Measurements from ENCODE around the gene ATG16L2. TPM values are rescaled to one million over a fixed set of nuclear protein-coding genes. Genes with fewer than 3 reads are reported as not detected.
A peak's percentile ranks its signal among the peaks of the same experiment; 100 is the strongest.

The ATG16L2 gene
- total RNA-seq, 1 donor from 2014 or later: 74.1 TPM

DNA sequence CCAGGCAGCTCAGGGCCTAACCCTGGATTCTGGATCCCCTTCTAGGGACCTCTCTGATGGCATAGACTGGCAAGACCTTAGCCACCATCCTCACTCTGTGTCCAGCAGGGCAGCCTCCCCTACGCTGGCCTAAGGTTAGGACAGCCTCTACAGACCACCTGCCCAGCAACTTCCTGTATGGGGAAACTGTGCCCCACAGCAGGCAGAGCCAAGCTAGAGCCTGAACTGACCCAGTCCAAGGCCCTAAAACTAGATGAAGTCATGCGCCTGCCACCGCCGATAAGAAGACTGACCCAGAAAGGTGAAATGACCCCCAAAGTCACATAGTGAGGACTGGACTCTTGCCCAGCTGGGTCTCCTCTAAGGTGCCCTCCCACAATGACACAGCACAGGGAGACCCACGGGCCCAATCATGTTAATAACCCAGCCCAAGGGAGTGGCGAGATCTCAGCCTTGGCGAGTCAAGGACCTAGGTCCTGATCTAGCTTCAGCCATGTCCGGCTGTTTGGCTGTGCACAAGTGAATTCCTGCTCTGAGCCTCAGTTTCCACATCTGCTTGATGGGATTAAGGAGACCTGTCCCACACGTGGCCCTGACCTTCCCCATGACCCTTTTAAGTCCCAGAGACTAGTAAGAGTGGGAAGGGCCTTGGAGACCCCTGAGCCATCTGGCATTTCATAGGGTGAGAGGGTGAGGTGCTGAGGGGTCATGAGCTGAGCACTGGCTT lies 37.9 kb upstream of the ATG16L2 start:
- peaks cover 5% of the 10 kb centered on the region for H3K27me3 Mint-ChIP-seq
- intact Hi-C loops (cut with micrococcal nuclease): no loop called here
- H3K4me3 Mint-ChIP-seq: no peak overlapping the region
- peaks cover 16% of the 10 kb centered on the region for H3K4me1 Mint-ChIP-seq
- no peak for DNase-seq
- H3K9me3 Mint-ChIP-seq: no peaks in the 10 kb centered on the region
- H3K27ac Mint-ChIP-seq: peak overlapping the region; percentile 10
- H3K36me3 Mint-ChIP-seq (ENCODE audit: low read depth): no peaks in the 10 kb centered on the region

DNA sequence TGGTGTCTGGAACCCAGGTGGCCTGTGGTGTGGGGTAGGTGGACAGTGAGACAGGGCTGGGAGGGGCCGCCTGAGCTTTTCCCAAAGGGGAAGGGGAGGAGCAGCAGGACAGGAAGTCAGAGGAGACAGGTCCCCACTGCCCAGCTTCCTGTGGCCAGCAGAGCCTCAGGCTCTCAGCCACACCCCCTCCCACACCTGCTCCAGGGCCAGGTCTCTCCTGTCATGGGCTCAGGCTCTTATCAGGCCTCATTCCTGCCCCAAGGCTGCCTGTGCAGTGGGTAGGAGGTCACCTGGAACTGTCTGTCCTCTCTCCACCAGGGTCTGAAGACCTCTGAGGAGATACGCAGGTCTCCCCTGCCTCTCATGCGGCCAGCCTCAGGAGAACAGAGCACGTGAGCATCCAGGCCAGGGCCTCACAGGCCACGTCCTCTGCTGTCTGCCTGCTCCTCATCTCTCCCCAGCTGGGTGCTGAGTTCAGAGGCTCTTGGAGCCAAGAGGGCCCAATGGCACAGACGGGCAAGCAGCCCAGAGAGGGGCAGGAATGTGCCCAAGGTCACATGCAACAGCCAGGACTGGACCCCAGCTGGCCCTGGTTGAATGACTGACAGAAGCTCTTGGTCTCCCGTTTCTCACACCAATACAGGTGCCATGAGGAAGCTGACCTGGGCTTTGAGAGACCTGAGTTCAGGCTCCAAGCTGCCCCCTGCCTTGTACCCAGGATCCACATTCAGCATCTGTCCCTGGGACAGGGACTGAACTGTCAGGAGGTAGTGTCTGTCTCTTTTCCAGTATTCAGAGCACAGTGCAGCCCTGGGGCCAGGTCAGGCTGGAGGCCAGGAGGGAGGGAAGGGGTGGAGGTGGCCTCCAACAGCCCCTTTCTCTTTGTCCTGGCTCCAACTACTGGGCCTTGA lies 37.1 kb upstream of the ATG16L2 start:
- Mint-ChIP-seq H3K27me3 (peaks cover 5% of the 10 kb centered on the region), H3K4me3 (no peak overlapping the region), H3K4me1 (peaks cover 19% of the 10 kb centered on the region), H3K36me3 (ENCODE audit: low read depth) (no peaks in the 10 kb centered on the region), H3K9me3 (no peaks in the 10 kb centered on the region), H3K27ac (peak overlapping the region; percentile 10)
- intact Hi-C loops (cut with micrococcal nuclease): no loop called here
- DNase-seq: no peak

DNA sequence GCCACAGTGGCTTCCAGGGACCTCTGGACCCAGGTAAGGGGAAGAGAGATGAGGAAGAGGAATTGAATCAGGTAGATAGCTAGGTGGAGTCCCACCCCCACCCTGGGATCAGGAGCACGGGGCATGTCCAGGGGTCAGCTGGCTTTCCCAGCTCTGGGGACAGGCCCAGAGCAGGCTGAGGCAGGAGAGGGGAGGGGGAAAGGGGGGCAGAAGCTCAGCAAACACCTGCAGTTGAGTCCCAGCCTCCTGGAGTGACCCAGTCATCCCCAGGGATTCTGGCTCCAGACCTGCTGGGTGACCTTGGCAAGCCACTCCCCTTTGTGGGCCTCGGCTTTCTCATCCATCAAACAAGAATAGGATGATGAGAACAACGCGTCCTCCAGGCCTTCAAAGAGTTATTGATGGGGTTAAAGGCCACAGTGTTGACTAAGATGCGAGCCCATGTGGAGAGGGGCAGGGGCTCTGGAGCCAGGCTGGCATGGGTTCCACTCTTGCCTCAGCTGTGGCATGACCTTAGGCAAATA lies 36.4 kb upstream of the ATG16L2 start:
- Mint-ChIP-seq H3K4me3 (no peak overlapping the region), H3K27me3 (peaks cover 5% of the 10 kb centered on the region), H3K4me1 (peaks cover 25% of the 10 kb centered on the region), H3K9me3 (no peaks in the 10 kb centered on the region), H3K27ac (no peak overlapping the region), H3K36me3 (ENCODE audit: low read depth) (no peaks in the 10 kb centered on the region)
- DNase-seq: no peak
- intact Hi-C loops (cut with micrococcal nuclease): loop anchor here (2.0 kb wide), 1 partner anchor 15 kb away; no protein-coding TSS in a partner anchor

DNA sequence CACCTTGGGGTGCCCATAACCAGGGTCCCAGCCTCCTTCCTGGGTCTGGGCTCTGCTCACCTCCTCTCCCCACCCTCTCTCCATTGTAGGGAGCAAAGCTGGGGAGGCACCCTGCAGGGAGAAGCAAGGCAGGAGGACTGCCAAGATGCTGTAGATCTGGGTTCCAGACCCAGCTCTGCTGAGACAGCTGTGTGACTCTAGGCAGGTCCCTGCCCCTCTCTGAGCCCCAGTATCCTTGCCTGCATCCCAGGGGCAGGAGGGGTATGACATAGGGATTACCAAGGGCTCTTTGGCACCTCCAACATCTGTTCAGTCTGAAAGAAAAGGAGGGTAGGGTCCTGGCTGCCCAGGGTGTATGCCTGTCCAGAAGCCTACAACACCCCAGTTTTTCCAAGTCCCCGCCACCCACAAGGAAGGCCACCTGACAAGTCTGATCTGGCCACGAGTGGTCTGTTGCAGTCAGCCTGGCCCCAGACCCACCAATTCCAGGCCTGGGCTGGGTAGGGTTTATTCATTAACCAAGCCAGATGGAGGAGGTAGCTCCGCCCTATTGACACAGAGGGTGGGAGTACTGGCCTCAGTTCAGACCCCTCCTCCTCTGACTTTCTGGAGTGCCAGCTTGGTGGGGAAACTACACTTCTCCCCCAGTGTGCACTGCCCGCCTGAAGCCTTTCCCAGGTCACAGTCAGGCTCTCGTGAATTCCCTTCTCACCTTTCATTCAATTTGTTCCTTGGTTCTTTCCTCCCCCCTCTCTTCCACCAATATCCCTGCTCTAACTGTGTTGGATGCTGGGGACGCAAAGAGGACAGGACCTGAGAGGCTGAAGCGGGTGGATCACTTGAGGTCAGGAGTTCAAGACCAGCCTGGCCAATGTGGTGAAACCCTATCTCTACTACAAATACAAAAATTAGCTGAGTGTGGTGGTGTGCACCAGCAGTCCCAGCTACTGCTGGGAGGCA lies 35.4 kb upstream of the ATG16L2 start:
- H3K9me3 Mint-ChIP-seq: no peaks in the 10 kb centered on the region
- no peaks in the 10 kb centered on the region for H3K36me3 Mint-ChIP-seq (ENCODE audit: low read depth)

DNA sequence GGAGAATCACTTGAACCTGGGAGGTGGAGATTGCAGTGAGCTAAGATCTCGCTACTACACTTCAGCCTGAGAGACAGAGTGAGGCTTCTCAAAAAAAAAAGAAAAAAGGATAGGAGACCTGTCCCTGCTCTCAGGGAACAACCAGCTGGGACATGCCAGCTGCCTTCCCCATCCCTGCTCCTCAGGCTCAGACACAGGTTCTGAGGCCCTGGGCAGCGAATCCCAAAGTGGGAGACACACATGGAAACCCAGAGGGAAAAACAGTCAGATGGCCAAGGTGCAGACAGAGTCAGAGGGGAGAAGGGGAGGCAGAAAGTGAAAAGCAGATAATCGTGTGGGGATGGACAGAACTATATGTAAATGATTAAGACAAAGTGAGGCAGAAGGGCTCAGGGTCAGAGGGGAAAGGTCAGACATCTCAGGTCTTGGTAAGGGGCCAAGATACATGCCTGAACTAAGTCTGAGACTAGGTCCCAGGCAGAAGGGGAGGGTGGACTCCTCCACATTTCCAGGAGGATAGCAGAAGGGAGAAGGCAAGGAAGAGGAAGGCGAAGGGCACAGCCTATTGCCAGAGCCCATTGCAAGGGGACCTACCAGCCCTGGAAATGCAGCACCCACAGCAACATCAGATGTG lies 34.6 kb upstream of the ATG16L2 start:
- intact Hi-C loops (cut with micrococcal nuclease): loop anchor here (2.0 kb wide), 1 partner anchor 17 kb away; no protein-coding TSS in a partner anchor
- H3K27me3 Mint-ChIP-seq: peaks cover 5% of the 10 kb centered on the region
- H3K27ac Mint-ChIP-seq: no peak overlapping the region
- H3K4me1 Mint-ChIP-seq: peaks cover 29% of the 10 kb centered on the region
- DNase-seq: no peak
- H3K9me3 Mint-ChIP-seq: no peaks in the 10 kb centered on the region
- peak overlapping the region; percentile 75 for H3K4me3 Mint-ChIP-seq
- no peaks in the 10 kb centered on the region for H3K36me3 Mint-ChIP-seq (ENCODE audit: low read depth)

More for the DNA sequence above, 35.4 kb upstream of the ATG16L2 start:
- Mint-ChIP-seq H3K4me1 (peaks cover 29% of the 10 kb centered on the region), H3K27ac (no peak overlapping the region), H3K4me3 (peak overlapping the region; percentile 75), H3K27me3 (peaks cover 5% of the 10 kb centered on the region)
- intact Hi-C loops (cut with micrococcal nuclease): loop anchor here (2.0 kb wide), 1 partner anchor 16 kb away; no protein-coding TSS in a partner anchor
- no peak for DNase-seq

DNA sequence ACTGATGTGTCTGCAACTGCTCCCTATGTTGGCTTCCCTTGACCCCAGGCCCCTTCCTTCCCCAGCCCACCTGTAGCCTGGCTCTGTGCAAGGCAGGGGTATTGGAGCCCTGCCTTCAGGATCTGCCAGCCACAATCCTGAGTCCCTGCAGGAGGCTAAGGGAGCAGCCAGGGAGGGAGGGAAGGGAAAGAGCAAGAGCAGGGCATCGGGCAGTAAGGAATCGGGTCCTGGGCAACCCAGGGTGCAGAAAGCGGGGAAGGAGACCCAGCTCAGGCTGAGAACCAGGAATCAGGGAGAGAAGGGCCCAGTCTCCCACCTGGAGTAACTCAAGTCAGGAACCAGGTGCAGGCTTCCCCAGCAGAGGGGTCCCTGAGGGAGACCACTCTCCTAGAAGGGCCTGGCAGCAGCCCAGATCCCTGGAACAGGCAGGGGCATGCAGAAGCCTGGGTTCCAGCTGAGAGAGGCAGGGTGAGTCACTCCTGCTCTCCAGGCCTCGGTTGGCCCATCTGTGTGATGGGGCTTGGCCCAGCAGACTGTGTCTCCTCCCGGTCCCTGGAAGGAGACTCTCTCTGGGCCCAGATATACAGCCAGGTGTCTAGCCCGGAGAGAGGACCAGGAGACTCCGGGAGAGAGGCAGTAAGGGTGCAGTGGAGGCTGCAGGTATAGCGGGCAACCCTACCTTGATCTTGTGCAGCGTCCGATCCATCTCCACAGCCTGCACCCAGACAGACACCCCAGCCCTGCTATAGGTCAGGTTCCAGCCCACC lies 33.7 kb upstream of the ATG16L2 start:
- intact Hi-C loops (cut with micrococcal nuclease): no loop called here
- Mint-ChIP-seq H3K4me1 (peaks cover 29% of the 10 kb centered on the region), H3K9me3 (no peaks in the 10 kb centered on the region)

DNA sequence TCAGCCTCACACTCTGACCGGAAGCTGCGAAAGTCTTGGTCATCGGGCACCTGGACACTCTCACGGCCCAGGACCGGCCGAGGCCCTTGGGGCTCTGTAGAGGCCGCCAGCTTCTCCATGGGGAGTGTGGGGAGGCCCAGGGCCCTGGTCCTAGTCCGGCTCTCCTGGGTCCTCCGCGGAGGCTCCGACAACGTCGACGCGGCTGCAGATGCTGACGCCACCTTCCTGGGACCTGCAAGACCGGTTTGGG lies 33.2 kb upstream of the ATG16L2 start:
- DNase-seq: no peak
- H3K27ac Mint-ChIP-seq: peak overlapping the region; percentile 25
- intact Hi-C loops (cut with micrococcal nuclease): no loop called here
- peaks cover 5% of the 10 kb centered on the region for H3K27me3 Mint-ChIP-seq
- H3K4me1 Mint-ChIP-seq: peaks cover 29% of the 10 kb centered on the region
- no peaks in the 10 kb centered on the region for H3K36me3 Mint-ChIP-seq (ENCODE audit: low read depth)
- H3K4me3 Mint-ChIP-seq: peak overlapping the region; percentile 75
- no peaks in the 10 kb centered on the region for H3K9me3 Mint-ChIP-seq

More for the DNA sequence above, 33.7 kb upstream of the ATG16L2 start:
- Mint-ChIP-seq H3K4me3 (peak overlapping the region; percentile 75), H3K27me3 (peaks cover 5% of the 10 kb centered on the region), H3K27ac (no peak overlapping the region), H3K36me3 (ENCODE audit: low read depth) (no peaks in the 10 kb centered on the region)
- DNase-seq: no peak

DNA sequence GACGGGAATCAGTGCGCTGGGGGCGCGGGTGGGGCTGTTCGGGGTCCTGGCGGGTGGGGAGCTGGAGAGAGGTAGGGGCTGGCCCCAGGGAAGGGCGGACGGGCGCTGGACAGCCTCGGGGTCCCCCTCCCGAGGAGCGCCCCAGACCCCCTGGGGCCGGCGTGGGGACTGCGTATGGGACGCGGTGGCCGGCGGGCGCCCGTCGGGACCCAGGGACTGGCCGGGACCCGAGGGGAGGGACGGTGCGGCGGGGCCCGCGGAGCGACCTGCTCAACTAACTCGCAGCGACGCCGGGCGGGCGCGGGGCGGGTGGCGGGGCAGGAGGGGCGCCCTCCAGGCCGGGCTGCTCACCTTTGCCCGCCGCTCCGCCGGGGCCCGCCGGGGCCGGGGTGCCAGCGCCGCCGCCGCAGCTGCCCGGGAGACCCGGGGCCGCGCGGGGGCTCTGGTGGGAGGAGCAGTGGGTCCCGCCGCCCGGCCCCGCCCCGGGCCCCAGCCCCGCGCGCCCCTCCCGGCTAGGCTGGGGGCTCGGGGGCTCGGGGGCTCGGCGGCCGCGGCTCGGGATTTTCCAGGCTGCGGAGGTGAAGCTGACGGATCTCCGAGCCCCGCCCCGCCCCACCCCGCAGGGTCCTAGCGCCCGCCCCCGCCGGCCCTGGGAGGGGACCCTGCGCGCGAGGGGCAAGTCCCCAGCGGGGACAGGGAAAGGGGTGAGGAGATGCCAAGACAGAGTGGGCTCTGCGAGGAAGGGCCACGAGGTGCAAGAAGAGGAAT lies 32.7 kb upstream of the ATG16L2 start:
- Mint-ChIP-seq H3K4me1 (peaks cover 27% of the 10 kb centered on the region), H3K36me3 (ENCODE audit: low read depth) (no peaks in the 10 kb centered on the region), H3K4me3 (peak overlapping the region; percentile 75), H3K27ac (no peak overlapping the region), H3K9me3 (no peaks in the 10 kb centered on the region), H3K27me3 (peaks cover 5% of the 10 kb centered on the region)
- intact Hi-C loops (cut with micrococcal nuclease): no loop called here
- peak; percentile 89 for DNase-seq

DNA sequence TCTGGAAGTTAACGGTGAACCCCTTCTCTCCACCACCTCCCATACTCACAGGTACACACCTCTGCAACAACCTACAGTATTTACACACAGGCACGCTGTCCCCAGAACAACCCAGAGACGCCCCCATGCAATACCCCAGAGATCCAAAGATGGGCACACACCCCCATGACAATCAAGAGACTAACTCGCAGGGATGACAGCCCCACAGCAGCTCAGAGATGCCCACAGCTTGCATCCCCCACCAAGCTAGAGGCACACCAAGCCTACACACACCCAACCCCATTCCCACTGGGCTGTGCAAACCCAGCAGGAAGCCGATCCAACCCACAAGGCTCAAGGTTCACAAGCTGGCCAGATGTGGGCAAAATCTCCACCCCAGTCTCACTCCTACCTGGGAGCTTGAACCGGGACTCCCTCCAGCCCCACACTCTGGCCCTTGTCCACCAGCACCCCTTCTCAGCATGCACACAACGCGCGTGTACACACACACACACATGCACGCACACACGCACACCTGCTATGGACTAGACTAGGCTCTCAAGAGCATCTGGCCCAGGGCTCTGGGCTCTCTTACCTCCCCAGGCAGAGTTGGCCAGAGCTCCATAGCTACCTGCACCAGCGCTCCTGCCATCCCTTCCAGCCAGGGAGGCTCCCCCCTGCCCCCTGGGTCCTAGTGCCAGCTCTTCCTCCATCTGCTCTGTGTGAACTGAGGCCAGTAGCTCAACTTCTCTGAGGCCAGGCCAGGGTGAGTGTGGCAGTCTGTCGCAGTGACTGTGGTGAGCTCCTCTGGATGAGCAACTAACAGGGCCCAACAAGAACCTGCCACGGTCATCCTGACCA lies 31.9 kb upstream of the ATG16L2 start:
- Mint-ChIP-seq H3K4me3 (peak overlapping the region; percentile 73), H3K27ac (peak overlapping the region; percentile 46), H3K9me3 (no peaks in the 10 kb centered on the region), H3K36me3 (ENCODE audit: low read depth) (no peaks in the 10 kb centered on the region), H3K4me1 (peaks cover 26% of the 10 kb centered on the region), H3K27me3 (peaks cover 5% of the 10 kb centered on the region)
- intact Hi-C loops (cut with micrococcal nuclease): no loop called here
- DNase-seq: no peak

DNA sequence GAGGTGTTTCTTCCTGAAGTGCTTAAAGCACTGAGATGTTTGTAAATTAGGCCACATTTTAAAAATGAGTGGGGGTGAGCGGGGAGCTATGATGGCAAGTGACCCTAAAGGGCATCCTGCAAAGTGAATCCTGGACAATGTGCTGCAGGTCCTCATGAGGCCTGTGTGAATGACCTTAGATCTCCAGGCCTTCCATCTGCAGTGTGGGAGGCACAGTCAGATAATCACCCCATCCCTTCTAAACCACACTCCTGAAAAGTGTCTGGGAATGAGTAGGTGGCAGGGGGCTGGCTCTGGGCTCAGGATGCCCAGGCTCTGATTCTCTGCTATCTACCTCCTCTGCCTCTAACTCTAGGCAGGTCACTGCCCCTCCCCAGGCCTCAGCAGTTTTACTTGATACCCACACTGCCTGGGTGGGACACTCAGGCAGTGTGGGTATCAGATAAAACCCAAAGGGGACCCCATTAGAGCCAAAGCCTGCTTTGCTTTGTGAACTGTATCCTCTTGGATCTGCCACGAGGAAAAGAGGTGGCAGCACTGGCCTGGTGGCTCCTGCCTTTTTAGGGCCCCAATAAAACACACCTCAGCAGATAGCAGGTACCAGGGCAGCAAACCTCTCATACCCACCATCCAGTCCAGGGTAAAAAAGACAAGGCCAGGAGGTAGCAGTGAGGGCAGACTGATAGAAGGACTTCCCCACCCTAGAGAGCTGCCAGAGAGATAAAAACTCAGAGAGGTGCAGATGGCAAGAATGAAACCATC lies 30.9 kb upstream of the ATG16L2 start:
- Mint-ChIP-seq H3K27ac (peak overlapping the region; percentile 11), H3K4me3 (peak overlapping the region; percentile 73), H3K27me3 (peaks cover 5% of the 10 kb centered on the region), H3K9me3 (no peaks in the 10 kb centered on the region), H3K4me1 (peaks cover 33% of the 10 kb centered on the region), H3K36me3 (ENCODE audit: low read depth) (no peaks in the 10 kb centered on the region)
- intact Hi-C loops (cut with micrococcal nuclease): no loop called here
- no peak for DNase-seq

DNA sequence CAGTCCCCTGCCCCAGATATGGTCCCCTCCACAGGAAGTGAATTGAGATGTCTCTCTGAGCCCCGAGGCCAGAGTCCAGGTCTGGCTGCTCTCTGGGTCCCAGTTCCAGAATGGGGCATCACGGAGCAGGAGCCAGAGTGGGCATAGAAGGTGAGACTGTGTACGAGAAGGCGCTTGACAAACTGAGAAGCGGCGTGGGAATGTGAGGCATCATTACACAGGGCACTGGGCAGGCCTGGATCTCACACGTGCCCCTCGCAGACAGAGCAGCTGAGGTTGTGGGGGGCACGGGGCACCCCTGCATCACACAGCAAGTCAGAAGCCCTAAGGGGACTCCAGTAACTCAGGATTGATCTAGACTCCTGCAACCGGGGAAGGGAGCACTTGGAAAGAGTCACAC lies 29.5 kb upstream of the ATG16L2 start:
- intact Hi-C loops (cut with micrococcal nuclease): no loop called here

More for the DNA sequence above, 29.5 kb upstream of the ATG16L2 start:
- Mint-ChIP-seq H3K4me1 (peaks cover 28% of the 10 kb centered on the region), H3K9me3 (no peaks in the 10 kb centered on the region), H3K27me3 (peaks cover 3% of the 10 kb centered on the region), H3K4me3 (no peak overlapping the region), H3K36me3 (ENCODE audit: low read depth) (no peaks in the 10 kb centered on the region), H3K27ac (no peak overlapping the region)
- DNase-seq: no peak

All from activated CD4-positive, alpha-beta T cell treated with anti-CD3 and anti-CD28 coated beads, Interleukin-2, amount 10 ng/mL, durations not matched to agents 24 days and 14 days (primary cell).